SK-N-SH (cell line): ENCODE results near the gene CPS1. TPM values are rescaled to one million over a fixed set of nuclear protein-coding genes. Genes with fewer than 3 reads are reported as not detected.

Experiments used
- CTCF ChIA-PET: fragments of 300-600, 350-600 bp; formaldehyde crosslinking; extraction: SDS; loops from one replicate; lab custom pipeline; 2021; lab: Yijun Ruan, JAX
- POLR2A ChIA-PET: fragments of 350-600 bp; sonication (Branson Sonifier 250); formaldehyde crosslinking; extraction: SDS; loops from one replicate; lab custom pipeline; 2020; ENCODE audit warnings: antibody characterized with exemption, inconsistent platforms; lab: Yijun Ruan, JAX
- DNase-seq: peaks from one replicate; pipeline ENCODE4 v3.0.0; 2012
- H2AFZ ChIP-seq: fragments of 200-600 bp; sonication (generic); 2 replicates; pipeline ENCODE4 v1.8.1; 2016; ENCODE audit warnings: antibody characterized with exemption, mild to moderate bottlenecking, low read depth
- H3F3A ChIP-seq: fragments of 200-600 bp; sonication (generic); replicated peaks from 2 replicates; pipeline ENCODE3; 2016; ENCODE audit warnings: antibody characterized with exemption, mild to moderate bottlenecking; ENCODE audit not compliant: insufficient read depth
- H3K27ac ChIP-seq, 2 experiments: fragments of 200-500 bp in 1 of 2; fragments of 200-600 bp in 1 of 2; sonication (Bioruptor generic) in 1 of 2; sonication (generic), shearing (Covaris generic) in 1 of 2; 2 replicates each; pipeline versions ENCODE4 v1.5.1 to v1.6.1; 2014 to 2016; ENCODE audit warnings: low read depth in 2 of 2, inconsistent platforms in 1 of 2, low read length in 1 of 2, mild to moderate bottlenecking in 1 of 2, mixed read lengths in 1 of 2
- H3K27me3 ChIP-seq: fragments of 200-600 bp; sonication (generic), shearing (Covaris generic); 2 replicates; pipeline ENCODE4 v1.6.1; 2016; ENCODE audit warnings: mixed run types; ENCODE audit not compliant: insufficient read depth
- H3K36me3 ChIP-seq, 2 experiments: fragments of 200-500 bp in 1 of 2; fragments of 200-600 bp in 1 of 2; sonication (Bioruptor generic) in 1 of 2; sonication (generic) in 1 of 2; replicated peaks in 1 of 2; 2 replicates each; pipeline versions ENCODE3 to v1.5.1; 2014 to 2016; ENCODE audit warnings: low read length in 1 of 2, mild to moderate bottlenecking in 1 of 2; ENCODE audit not compliant: insufficient read depth in 2 of 2, control insufficient read depth in 1 of 2
- H3K4me1 ChIP-seq, 2 experiments: fragments of 200-500 bp in 1 of 2; fragments of 200-600 bp in 1 of 2; sonication (Bioruptor generic) in 1 of 2; sonication (generic), shearing (Covaris generic) in 1 of 2; 2 replicates each; pipeline versions ENCODE4 v1.5.1 to v1.6.1; 2014 to 2016; ENCODE audit warnings: low read depth in 1 of 2, low read length in 1 of 2, mixed run types in 1 of 2; ENCODE audit not compliant: insufficient read depth in 2 of 2, control insufficient read depth in 1 of 2
- H3K4me2 ChIP-seq: fragments of 200-600 bp; sonication (generic), shearing (Covaris generic); 2 replicates; pipeline ENCODE4 v1.6.1; 2017; ENCODE audit warnings: mixed run types
- H3K4me3 ChIP-seq, 2 experiments: fragments of 200-500 bp in 1 of 2; fragments of 200-600 bp in 1 of 2; sonication (Bioruptor generic) in 1 of 2; sonication (generic), shearing (Covaris generic) in 1 of 2; 2 replicates each; pipeline versions ENCODE4 v1.5.1 to v1.8.1; 2014 to 2016; ENCODE audit warnings: low read depth in 2 of 2, inconsistent platforms in 1 of 2, low read length in 1 of 2, mild to moderate bottlenecking in 1 of 2, mixed read lengths in 1 of 2, moderate library complexity in 1 of 2
- H3K79me2 ChIP-seq: fragments of 200-600 bp; sonication (generic); 2 replicates; pipeline ENCODE4 v1.8.1; 2017; ENCODE audit warnings: mild to moderate bottlenecking; ENCODE audit not compliant: insufficient read depth
- H3K9ac ChIP-seq: fragments of 200-600 bp; sonication (generic); 2 replicates; pipeline ENCODE4 v1.6.1; 2017; ENCODE audit warnings: mixed run types
- H3K9me2 ChIP-seq: fragments of 200-600 bp; sonication (generic); 2 replicates; pipeline ENCODE4 v1.6.1; 2017; ENCODE audit warnings: mixed run types
- H3K9me3 ChIP-seq: fragments of 200-600 bp; sonication (generic); 2 replicates; pipeline ENCODE4 v1.6.1; 2017; ENCODE audit warnings: mixed run types, mild to moderate bottlenecking, moderate library complexity
- H4K20me1 ChIP-seq: fragments of 200-600 bp; sonication (generic); 2 replicates; pipeline ENCODE4 v1.6.1; 2017; ENCODE audit warnings: mild to moderate bottlenecking, mixed run types; ENCODE audit not compliant: insufficient read depth
- CHD2 ChIP-seq: fragments of 150-350 bp; IDR thresholded peaks from 2 replicates; pipeline ENCODE4 v1.6.1; 2018; ENCODE audit warnings: low read length; ENCODE audit not compliant: partially characterized antibody
- EP300 ChIP-seq, 2 experiments: IDR thresholded peaks; 2 replicates each; pipeline versions ENCODE4 v1.4.0 to v1.6.1; 2012; ENCODE audit warnings: borderline replicate concordance in 1 of 2, low read depth in 1 of 2, low read length in 1 of 2
- FOXJ3 ChIP-seq: sonication (generic); formaldehyde crosslinking; IDR thresholded peaks from 2 replicates; pipeline ENCODE4 v1.5.1; 2020; ENCODE audit warnings: mild to moderate bottlenecking, missing genetic modification reagents
- GABPA ChIP-seq: IDR thresholded peaks from 2 replicates; pipeline ENCODE4 v1.4.0; 2012; ENCODE audit warnings: low read depth, mild to moderate bottlenecking
- GATA2 ChIP-seq: sonication (generic); formaldehyde crosslinking; IDR thresholded peaks from 2 replicates; pipeline ENCODE4 v1.5.0; 2020; ENCODE audit warnings: mild to moderate bottlenecking, missing genetic modification reagents
- NFIC ChIP-seq: IDR thresholded peaks from 2 replicates; pipeline ENCODE4 v1.4.0; 2012; ENCODE audit warnings: borderline replicate concordance
- RAD21 ChIP-seq: IDR thresholded peaks from 2 replicates; pipeline ENCODE4 v1.6.1; 2012; ENCODE audit warnings: mild to moderate bottlenecking, low read length
- SIN3A ChIP-seq: IDR thresholded peaks from 2 replicates; pipeline ENCODE4 v1.6.1; 2012; ENCODE audit warnings: low read depth, mild to moderate bottlenecking, low read length, moderate library complexity, borderline replicate concordance
- SMC3 ChIP-seq: IDR thresholded peaks from 2 replicates; pipeline ENCODE4 v1.6.1; 2012; ENCODE audit warnings: low read depth, low read length, improper control_type of control experiment
- TAF1 ChIP-seq: IDR thresholded peaks from 2 replicates; pipeline ENCODE4 v1.6.1; 2012; ENCODE audit warnings: low read depth, mild to moderate bottlenecking, low read length, moderate library complexity, borderline replicate concordance
- WGBS: methylation state at CpG from one replicate; pipeline ENCODE4 v1.1.6; 2017; ENCODE audit warnings: low lambda C conversion rate; 5-methylcytosine and 5-hydroxymethylcytosine counted together
- polyA plus RNA-seq, 3 experiments: library from polyadenylated mRNA; depleted of rRNA; stranded (reverse); fragments of >200 nt; gene quantifications; 2 replicates each; pipeline ENCODE4 v1.2.3, GENCODE V29; 2012
- TF ChIP-seq, protein P1 (sequence below): fragments of 200-600 bp; sonication (generic); IDR thresholded peaks from 2 replicates; pipeline ENCODE4 v1.6.1; 2017; ENCODE audit warnings: antibody characterized with exemption, mild to moderate bottlenecking, moderate library complexity
- TF ChIP-seq, protein P2 (sequence below): IDR thresholded peaks from 2 replicates; pipeline ENCODE4 v1.4.0; 2012; ENCODE audit warnings: low read depth, borderline replicate concordance

Gene CPS1
- polyA plus RNA-seq, 1 of the 3 experiments (the other 2 are of a cell fraction) = 9.2 TPM

DNA sequence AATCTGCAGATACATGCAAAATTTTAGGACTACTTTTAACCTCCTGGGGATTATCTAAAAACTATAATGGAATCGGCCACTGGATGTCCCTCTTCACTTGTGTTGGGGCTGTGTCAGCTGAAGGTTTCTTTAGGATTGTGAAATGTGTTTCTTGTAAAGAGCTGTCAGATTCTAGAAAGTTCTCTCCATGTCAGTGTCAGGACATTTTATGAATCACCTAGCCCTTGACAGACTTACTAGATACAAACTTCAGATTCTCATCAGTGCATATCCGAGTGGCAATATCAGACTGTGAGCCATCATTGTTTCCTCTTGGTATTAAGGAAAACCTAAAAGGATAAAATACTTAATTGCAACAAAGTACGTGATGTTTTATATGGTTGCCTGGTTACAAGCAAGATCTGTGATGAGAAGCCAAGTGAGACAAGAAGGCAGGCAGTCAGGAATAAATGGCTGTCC, 107.3 kb downstream of the CPS1 start:
- H3K4me2 ChIP-seq = no peak overlapping the region
- no peak overlapping the region for H2AFZ ChIP-seq
- peaks cover 0 to 9% of the 10 kb centered on the region in 2 experiments for H3K36me3 ChIP-seq
- no peaks in the 10 kb centered on the region for H3K27me3 ChIP-seq
- no peak for TF ChIP-seq NFIC
- TF ChIP-seq GATA2 = no peak
- TF ChIP-seq CHD2 = no peak
- peak; percentile 84 for TF ChIP-seq RAD21
- TF ChIP-seq GABPA = no peak
- TF ChIP-seq, protein P1, sequence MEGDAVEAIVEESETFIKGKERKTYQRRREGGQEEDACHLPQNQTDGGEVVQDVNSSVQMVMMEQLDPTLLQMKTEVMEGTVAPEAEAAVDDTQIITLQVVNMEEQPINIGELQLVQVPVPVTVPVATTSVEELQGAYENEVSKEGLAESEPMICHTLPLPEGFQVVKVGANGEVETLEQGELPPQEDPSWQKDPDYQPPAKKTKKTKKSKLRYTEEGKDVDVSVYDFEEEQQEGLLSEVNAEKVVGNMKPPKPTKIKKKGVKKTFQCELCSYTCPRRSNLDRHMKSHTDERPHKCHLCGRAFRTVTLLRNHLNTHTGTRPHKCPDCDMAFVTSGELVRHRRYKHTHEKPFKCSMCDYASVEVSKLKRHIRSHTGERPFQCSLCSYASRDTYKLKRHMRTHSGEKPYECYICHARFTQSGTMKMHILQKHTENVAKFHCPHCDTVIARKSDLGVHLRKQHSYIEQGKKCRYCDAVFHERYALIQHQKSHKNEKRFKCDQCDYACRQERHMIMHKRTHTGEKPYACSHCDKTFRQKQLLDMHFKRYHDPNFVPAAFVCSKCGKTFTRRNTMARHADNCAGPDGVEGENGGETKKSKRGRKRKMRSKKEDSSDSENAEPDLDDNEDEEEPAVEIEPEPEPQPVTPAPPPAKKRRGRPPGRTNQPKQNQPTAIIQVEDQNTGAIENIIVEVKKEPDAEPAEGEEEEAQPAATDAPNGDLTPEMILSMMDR = peak; percentile 38
- peak; percentile 51; the same call in 1 of the 2 replicates for TF ChIP-seq SMC3
- TF ChIP-seq, all 33 proteins: peak for 3
- Histone ChIP-seq H3K9me3 (peaks cover 5% of the 10 kb centered on the region; the same call in 1 of the 2 replicates), H4K20me1 (no peaks in the 10 kb centered on the region), H3K9ac (no peak overlapping the region), H3K27ac (no peak overlapping the region), H3F3A (no peaks in the 10 kb centered on the region), H3K4me1 (no peaks in the 10 kb centered on the region), H3K4me3 (no peak overlapping the region), H3K9me2 (no peaks in the 10 kb centered on the region), H3K79me2 (no peaks in the 10 kb centered on the region)
- ChIA-PET CTCF (interaction anchor here (1.0 to 3.7 kb wide), 9 partner anchors 9 to 526 kb away, joined by 3 to 21 read pairs (median 7); no protein-coding TSS in a partner anchor), POLR2A (no interaction called here)
- peak; percentile 40 for DNase-seq
- WGBS = 55% methylated on average over 3 of the region's 3 CpGs

DNA sequence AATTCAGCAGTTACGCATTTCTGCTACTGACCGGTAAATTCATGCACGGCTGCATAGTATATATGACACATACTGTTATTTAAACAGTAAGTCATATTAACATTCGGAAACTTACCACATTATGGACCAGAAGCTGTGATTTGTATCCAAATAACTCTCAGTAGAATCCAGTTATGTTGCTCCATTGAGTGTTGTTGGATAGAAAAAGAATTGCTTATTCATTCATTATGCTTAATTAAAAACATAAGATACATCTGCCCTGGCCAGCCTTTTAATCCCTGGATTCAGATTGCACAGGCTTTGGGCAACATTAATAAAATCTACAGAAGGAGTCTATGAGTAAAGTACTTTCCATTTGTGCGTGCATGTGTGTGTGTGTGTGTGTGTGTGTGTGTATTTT, 111.3 kb downstream of the CPS1 start:
- no peak overlapping the region for H3K9ac ChIP-seq
- H3K9me2 ChIP-seq = no peaks in the 10 kb centered on the region
- no peaks in the 10 kb centered on the region for H3F3A ChIP-seq
- TF ChIP-seq CHD2 (no peak), FOXJ3 (no peak), SIN3A (no peak), EP300 (IDR thresholded peaks at IDR 0.05; ENCODE audit: borderline replicate concordance in 1 of 2, low read depth in 1 of 2, low read length in 1 of 2) (no peak), TAF1 (no peak)
- TF ChIP-seq, protein P2, sequence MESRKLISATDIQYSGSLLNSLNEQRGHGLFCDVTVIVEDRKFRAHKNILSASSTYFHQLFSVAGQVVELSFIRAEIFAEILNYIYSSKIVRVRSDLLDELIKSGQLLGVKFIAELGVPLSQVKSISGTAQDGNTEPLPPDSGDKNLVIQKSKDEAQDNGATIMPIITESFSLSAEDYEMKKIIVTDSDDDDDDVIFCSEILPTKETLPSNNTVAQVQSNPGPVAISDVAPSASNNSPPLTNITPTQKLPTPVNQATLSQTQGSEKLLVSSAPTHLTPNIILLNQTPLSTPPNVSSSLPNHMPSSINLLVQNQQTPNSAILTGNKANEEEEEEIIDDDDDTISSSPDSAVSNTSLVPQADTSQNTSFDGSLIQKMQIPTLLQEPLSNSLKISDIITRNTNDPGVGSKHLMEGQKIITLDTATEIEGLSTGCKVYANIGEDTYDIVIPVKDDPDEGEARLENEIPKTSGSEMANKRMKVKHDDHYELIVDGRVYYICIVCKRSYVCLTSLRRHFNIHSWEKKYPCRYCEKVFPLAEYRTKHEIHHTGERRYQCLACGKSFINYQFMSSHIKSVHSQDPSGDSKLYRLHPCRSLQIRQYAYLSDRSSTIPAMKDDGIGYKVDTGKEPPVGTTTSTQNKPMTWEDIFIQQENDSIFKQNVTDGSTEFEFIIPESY = no peak
- no peak overlapping the region for H3K4me3 ChIP-seq
- ChIA-PET POLR2A (no interaction called here), CTCF (no interaction called here)
- H3K36me3 ChIP-seq = no peaks in the 10 kb centered on the region
- H3K27me3 ChIP-seq = no peaks in the 10 kb centered on the region
- no peaks in the 10 kb centered on the region for H3K4me1 ChIP-seq
- no peaks in the 10 kb centered on the region for H3K9me3 ChIP-seq
- H4K20me1 ChIP-seq = no peaks in the 10 kb centered on the region
- no peaks in the 10 kb centered on the region for H3K79me2 ChIP-seq
- no peak overlapping the region for H3K4me2 ChIP-seq
- no peak overlapping the region for H3K27ac ChIP-seq
- WGBS = 74% methylated on average over 5 of the region's 5 CpGs
- no peak overlapping the region for H2AFZ ChIP-seq
- no peak for DNase-seq
